CD4-positive, alpha-beta T cell treated with Interleukin-10 for 1 hour (primary cell): Measurements from ENCODE around the gene SUSD4.
"Not testable (repeated sequence)": the region's sequence is repeated elsewhere in the genome, so short reads cannot be mapped to it uniquely, and the experiment has no call there.

Source experiments
- DNase-seq: peaks from one replicate; pipeline ENCODE4 v3.0.0-alpha.2; 2020

SUSD4 gene

DNA sequence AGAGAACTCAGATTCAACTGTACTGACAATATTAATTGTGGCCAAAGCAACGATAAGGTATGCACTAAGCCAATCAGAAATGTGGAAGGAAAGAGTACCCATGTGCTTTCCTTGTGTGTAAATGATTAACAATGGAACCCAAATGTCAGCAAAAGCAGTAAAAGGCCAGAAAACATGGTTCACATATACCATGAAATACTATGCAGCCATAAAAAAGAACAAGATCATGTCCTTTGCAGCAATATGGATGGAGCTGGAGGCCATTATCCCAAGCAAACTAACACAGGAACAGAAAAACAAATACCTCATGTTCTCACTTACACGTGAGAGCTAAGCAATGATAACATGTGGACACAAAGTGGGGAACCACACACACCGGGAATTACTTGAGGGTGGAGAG is 78.5 kb downstream of the SUSD4 start:
- no peak for DNase-seq

- not testable (repeated sequence) for DNase-seq
These were observed 80.3 kb downstream of the SUSD4 start for GRCh38 chr1:223283697-223284096.

DNA sequence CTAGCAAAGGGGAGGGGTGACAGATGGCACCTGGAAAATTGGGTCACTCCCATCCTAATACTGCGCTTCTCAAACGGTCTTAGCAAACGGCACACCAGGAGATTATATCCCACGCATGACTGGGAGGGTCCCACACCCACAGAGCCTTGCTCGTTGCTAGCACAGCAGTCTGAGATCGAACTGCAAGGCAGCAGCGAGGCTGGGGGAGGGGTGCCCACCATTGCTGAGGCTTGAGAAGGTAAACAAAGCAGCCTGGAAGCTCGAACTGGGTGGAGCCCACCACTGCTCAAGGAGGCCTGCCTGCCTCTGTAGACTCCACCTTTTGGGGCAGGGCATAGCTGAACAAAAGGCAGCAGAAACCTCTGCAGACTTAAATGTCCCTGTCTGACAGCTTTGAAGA is 85.7 kb downstream of the SUSD4 start:
- DNase-seq = not testable (repeated sequence)

DNA sequence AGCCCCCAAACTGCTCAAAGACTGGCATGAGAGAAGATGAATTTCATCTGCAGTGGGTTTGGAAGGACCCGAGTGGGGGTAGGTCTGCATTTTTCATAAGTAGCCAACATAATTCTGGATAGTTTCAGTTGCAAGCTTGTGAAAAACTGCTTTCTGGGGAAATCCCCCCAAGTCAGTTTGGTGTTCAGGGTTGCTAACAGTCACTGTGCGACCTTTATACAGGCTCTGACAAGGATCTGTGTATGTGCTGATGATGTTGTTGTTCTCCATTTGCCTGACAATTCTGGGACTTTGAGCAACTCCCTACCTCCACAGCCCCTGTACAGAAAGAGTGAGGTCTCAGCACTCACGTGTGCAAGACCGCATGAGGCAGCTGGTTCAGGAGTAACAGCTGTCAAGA is 87.9 kb downstream of the SUSD4 start:
- DNase-seq = no peak

DNA sequence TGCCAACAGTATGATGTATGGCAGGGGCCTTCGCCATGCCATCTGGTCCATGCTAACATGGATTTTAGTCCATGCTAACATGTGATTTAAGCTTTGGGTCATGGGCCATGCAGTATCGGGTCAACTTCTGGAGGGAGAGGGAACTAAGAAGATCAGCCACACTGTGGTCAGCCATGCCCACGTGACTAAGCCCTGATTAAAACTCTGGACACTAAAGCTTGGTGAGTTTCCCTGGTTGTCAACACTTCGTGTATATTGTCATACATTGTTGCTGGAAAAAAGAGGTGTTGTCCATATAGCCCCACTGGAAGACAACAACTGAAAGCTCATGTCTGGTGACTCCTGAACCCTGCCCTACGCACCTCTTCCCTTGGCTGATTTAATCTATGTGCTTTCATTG is 90.5 kb downstream of the SUSD4 start:
- no peak for DNase-seq

DNA sequence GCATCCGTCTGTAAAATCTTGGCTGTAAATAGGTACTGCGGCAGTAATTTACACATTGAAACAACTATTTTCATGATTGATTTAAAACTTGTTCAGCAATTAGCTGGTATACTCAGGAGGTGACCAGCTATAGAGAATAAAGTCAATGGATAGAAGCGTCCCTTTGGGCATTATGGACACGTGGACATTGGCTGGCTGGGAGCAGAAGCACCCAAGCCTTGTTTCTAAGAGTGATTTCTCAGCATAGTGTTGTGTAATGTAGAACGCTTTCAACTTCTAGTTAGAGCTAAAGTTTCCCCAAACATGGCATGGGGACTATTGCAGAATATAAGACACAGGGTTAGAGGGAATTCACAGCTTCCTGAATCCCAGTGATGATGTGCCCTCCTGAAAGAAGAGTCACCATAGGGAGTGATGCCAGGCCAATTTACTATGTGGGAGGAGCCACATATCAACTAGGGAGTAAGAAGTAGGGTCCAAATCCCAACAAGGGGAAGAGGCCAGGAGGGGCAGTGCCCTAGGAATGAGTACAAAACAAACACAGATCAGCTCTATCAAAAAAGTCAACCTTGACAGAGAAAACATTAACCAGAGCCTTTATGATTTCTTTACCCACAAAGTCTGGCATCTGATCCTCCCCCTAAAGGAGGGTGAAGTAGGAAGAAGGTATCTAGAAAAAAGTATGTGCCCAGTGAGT is 92.7 kb downstream of the SUSD4 start:
- DNase-seq = no peak

GRCh38 chr1:223270155-223270554 is 93.8 kb downstream of the SUSD4 start:
- DNase-seq = no peak

- no peak for DNase-seq
These were observed 95.0 kb downstream of the SUSD4 start for GRCh38 chr1:223269006-223269405.

- DNase-seq = no peak
These were observed 97.3 kb downstream of the SUSD4 start for GRCh38 chr1:223266632-223267172.

GRCh38 chr1:223264983-223265908 is 98.7 kb downstream of the SUSD4 start:
- no peak for DNase-seq

DNA sequence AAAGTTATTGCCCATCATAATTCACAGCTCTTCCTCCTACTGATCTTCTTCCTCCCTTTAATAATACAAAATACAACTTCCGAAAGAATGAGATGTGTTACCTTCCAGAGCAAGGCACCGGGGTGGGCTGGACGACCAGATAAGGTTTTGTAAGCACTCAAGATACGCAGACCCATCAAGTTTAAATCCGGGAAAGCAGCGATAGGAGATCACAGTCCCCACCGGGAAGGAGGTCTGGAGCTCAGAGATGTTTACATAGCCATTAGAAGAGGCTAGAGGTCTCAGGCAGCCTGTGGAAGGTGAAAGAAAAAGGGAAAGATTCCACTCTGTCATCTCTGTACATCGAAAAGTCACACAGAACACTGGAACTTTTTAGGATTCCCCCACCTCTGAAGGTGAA is 99.4 kb downstream of the SUSD4 start:
- no peak for DNase-seq

- DNase-seq = no peak
These were observed 102.1 kb downstream of the SUSD4 start for GRCh38 chr1:223261914-223262313.

DNA sequence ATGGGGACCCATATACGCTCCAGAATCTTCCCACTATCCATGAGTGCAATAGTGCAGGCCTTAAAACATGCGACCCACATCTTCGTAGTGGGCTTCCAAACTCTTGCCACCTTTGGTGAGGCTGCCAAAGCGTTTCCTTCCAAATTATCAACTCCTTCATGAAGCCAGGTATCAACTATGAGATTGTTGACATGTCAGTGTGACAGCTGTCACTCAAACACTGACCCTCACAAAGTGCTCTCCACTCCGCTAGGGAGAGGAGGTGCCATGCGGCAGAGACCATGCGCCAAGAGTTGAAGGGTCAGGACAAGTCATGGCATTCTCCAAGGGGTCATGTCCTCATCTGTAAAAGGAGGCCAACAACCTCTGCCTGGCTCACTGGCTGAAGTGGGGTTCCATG is 103.3 kb downstream of the SUSD4 start:
- DNase-seq = no peak

DNA sequence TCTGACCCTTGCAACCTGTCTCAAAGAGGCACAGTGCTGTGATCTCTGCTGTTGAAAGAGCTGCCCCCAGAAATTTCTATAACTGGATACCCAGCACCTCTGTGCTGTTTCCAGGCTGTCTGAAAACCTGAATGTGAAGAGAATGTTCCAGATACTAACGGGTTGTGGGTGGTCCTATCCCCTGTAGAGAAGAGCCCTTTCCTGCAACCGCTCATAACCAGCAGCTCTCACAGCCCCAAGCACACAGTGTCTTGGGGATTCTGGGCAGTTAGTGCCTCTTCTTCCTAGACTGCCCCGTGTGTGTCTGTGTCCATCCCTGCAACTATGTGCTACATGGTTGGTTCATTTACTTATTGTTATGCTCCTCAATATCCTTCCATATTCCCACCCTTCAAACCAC is 104.5 kb downstream of the SUSD4 start:
- DNase-seq = no peak

GRCh38 chr1:223258751-223259198 is 105.2 kb downstream of the SUSD4 start:
- DNase-seq = no peak

- no peak for DNase-seq
These were observed 106.0 kb downstream of the SUSD4 start for GRCh38 chr1:223257856-223258550.

DNA sequence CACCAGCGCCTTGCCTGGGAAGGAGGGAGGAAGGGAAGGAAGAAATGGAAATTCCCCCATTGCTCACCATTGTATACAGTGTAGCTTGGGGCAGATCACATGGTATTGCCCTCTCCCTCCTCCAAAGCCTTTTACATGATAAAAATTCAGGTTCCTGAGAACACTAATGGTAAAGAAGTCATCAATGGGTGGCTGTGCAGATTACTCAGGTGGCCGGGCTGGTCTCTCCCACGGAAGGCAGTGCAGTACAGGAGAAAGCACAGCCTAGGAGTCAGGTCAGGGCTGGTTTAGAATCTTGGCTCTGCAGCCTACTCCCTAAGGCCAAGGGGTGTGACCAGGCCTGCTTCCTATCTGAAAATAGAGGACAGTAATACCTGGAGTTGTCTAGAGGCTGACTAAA is 107.9 kb downstream of the SUSD4 start:
- DNase-seq = no peak

DNA sequence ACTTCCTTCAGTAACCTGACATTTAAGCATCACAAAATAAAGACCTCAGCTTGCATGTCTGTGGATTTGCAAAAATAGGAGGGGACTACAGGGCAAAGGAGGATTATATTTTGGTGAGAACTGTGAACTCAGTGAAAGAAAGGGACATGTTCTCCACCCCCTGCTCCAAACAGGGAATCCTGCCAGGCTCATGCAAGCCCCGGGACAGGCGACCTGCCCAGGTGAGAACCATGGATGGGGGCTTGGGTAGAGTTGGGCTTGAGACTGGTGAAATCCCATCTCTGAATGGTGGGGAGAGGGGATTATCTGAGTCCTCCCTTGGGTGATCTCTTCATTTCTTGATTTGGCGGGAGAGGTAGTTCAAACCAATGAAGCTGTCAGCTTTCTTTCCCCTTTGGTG is 110.1 kb downstream of the SUSD4 start:
- DNase-seq = no peak

- DNase-seq = not testable (repeated sequence)
These were observed 112.6 kb downstream of the SUSD4 start for GRCh38 chr1:223251387-223251786.

GRCh38 chr1:223250632-223251015 is 113.4 kb downstream of the SUSD4 start:
- DNase-seq = no peak

GRCh38 chr1:223249854-223250631 is 113.9 kb downstream of the SUSD4 start:
- no peak for DNase-seq

- DNase-seq = peak; percentile 59
These were observed 115.2 kb downstream of the SUSD4 start for GRCh38 chr1:223248770-223249140.
